Adrenal gland (tissue), 5 donors: ENCODE results near the gene TDRD1.

Experiments
- POLR2A ChIP-seq, 2 donors: fragments of 450-650 bp; IDR thresholded peaks; one replicate each; pipeline ENCODE4 v1.6.1; 2017; ENCODE audit warnings: antibody characterized with exemption in 2 of 2, mild to moderate bottlenecking in 2 of 2, moderate library complexity in 1 of 2
- TF ChIP-seq, protein P1 (sequence below), 6 experiments: fragments of 450-650 bp in 4 of 6; fragments of 200-600 bp in 2 of 6; sonication (generic) in 1 of 6; IDR thresholded peaks; 1 replicate in 5 of 6; 2 replicates in 1 of 6; pipeline versions ENCODE4 v1.5.1 to v1.8.0; 2016 to 2021; ENCODE audit warnings: antibody characterized with exemption in 6 of 6, mild to moderate bottlenecking in 2 of 6, moderate library complexity in 1 of 6
- donor health status: DM: no; HTN: no; CAD: no.

DNA sequence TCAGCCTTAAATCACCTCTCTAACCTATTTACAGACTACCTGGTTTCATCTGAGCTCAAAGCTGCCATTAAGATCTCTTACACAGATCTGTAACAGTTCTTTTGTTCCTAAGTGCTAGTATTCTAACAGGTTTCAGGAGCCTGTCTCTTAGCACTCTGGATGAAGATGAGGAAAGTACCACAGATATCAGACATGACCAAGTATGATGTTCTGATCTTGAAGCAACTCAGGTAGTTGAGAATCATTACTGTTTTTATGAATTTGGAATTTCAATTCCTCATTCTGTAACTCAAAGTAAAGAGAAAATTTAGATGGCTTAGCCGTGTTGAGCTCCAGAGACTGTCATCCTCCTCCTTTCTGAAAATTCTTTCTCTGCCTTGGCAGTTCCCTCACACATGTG is 36.0 kb upstream of the TDRD1 start:
- TF ChIP-seq, protein P1, sequence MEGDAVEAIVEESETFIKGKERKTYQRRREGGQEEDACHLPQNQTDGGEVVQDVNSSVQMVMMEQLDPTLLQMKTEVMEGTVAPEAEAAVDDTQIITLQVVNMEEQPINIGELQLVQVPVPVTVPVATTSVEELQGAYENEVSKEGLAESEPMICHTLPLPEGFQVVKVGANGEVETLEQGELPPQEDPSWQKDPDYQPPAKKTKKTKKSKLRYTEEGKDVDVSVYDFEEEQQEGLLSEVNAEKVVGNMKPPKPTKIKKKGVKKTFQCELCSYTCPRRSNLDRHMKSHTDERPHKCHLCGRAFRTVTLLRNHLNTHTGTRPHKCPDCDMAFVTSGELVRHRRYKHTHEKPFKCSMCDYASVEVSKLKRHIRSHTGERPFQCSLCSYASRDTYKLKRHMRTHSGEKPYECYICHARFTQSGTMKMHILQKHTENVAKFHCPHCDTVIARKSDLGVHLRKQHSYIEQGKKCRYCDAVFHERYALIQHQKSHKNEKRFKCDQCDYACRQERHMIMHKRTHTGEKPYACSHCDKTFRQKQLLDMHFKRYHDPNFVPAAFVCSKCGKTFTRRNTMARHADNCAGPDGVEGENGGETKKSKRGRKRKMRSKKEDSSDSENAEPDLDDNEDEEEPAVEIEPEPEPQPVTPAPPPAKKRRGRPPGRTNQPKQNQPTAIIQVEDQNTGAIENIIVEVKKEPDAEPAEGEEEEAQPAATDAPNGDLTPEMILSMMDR (IDR thresholded peaks at IDR 0.05), result no peak
- no peak for TF ChIP-seq POLR2A (IDR thresholded peaks at IDR 0.05)
